IMR-90 (cell line): ENCODE measurements around the gene MS4A18. TPM values are rescaled to one million over a fixed set of nuclear protein-coding genes. Genes with fewer than 3 reads are reported as not detected.

Source experiments
- ATAC-seq: fragments of 200-7000 bp; cut with Tn5 transposase; 2 replicates; pipeline ENCODE4 v1.9.1; 2020; ENCODE audit warnings: low read depth, mild to moderate bottlenecking, moderate library complexity
- BruUV-seq: library from RNA; stranded (reverse); fragments of 400-500 nt; replicated peaks from 2 replicates; lab custom pipeline; 2021; lab: Mats Ljungman, UMichigan
- CTCF ChIA-PET: fragments of 300-600 bp; formaldehyde crosslinking; extraction: SDS; loops from one replicate; lab custom pipeline; 2021; ENCODE audit warnings: antibody characterized with exemption; lab: Yijun Ruan, JAX
- POLR2A ChIA-PET: fragments of 300-600 bp; sonication (Branson Sonifier 250); formaldehyde crosslinking; loops from one replicate; lab custom pipeline; 2022; ENCODE audit warnings: antibody characterized with exemption; ENCODE audit not compliant: unreplicated experiment; lab: Charles Lee
- DNase-seq: peaks from one replicate; pipeline ENCODE4 v3.0.0; 2013
- H2AFZ ChIP-seq: replicated peaks from 2 replicates; pipeline ENCODE3; 2013; ENCODE audit warnings: low read length, mild to moderate bottlenecking; ENCODE audit not compliant: poor library complexity
- H2AK5ac ChIP-seq: 2 replicates; pipeline ENCODE4 v1.6.1; 2013; ENCODE audit warnings: low read depth, low read length, inconsistent platforms
- H2AK9ac ChIP-seq: replicated peaks from 2 replicates; pipeline ENCODE3; 2013; ENCODE audit warnings: mild to moderate bottlenecking, low read depth, low read length, moderate library complexity; ENCODE audit not compliant: poor library complexity
- H2BK120ac ChIP-seq: 2 replicates; pipeline ENCODE4 v1.6.1; 2013; ENCODE audit warnings: low read depth, low read length, inconsistent platforms
- H2BK15ac ChIP-seq: 3 replicates; pipeline ENCODE4 v1.6.1; 2013; ENCODE audit warnings: low read depth, low read length, inconsistent platforms
- H2BK20ac ChIP-seq: 2 replicates; pipeline ENCODE4 v1.6.1; 2013; ENCODE audit warnings: low read depth, mild to moderate bottlenecking, inconsistent platforms, low read length, moderate library complexity
- H2BK5ac ChIP-seq: 2 replicates; pipeline ENCODE4 v1.6.1; 2013; ENCODE audit warnings: mild to moderate bottlenecking, low read depth, low read length, inconsistent platforms; ENCODE audit not compliant: poor library complexity, severe bottlenecking
- H3K14ac ChIP-seq: replicated peaks from 2 replicates; pipeline ENCODE4 v1.6.1; 2013; ENCODE audit warnings: low read depth, low read length, inconsistent platforms
- H3K18ac ChIP-seq: 2 replicates; pipeline ENCODE4 v1.6.1; 2013; ENCODE audit warnings: low read depth, low read length, control low read depth
- H3K23ac ChIP-seq: 2 replicates; pipeline ENCODE4 v1.6.1; 2013; ENCODE audit warnings: low read depth, low read length, inconsistent platforms
- H3K27ac ChIP-seq: 2 replicates; pipeline ENCODE4 v1.5.1; 2013; ENCODE audit warnings: mild to moderate bottlenecking, control low read depth, low read length; ENCODE audit not compliant: insufficient read depth
- H3K27me3 ChIP-seq: 2 replicates; pipeline ENCODE4 v1.6.1; 2013; ENCODE audit warnings: low read length; ENCODE audit not compliant: control insufficient read depth, insufficient read depth
- H3K36me3 ChIP-seq: 2 replicates; pipeline ENCODE4 v1.6.1; 2013; ENCODE audit warnings: low read length, mixed read lengths; ENCODE audit not compliant: control insufficient read depth, insufficient read depth
- H3K4ac ChIP-seq: 2 replicates; pipeline ENCODE4 v1.6.1; 2013; ENCODE audit warnings: low read depth, low read length, inconsistent platforms
- H3K4me1 ChIP-seq: 2 replicates; pipeline ENCODE4 v1.6.1; 2013; ENCODE audit warnings: low read length, mixed read lengths; ENCODE audit not compliant: control insufficient read depth, insufficient read depth
- H3K4me2 ChIP-seq: 2 replicates; pipeline ENCODE4 v1.6.1; 2013; ENCODE audit warnings: low read depth, mild to moderate bottlenecking, control low read depth, low read length, moderate library complexity
- H3K4me3 ChIP-seq: 2 replicates; pipeline ENCODE4 v1.5.1; 2013; ENCODE audit warnings: low read depth, mild to moderate bottlenecking, control low read depth, low read length, moderate library complexity; ENCODE audit not compliant: insufficient read depth
- H3K56ac ChIP-seq: 2 replicates; pipeline ENCODE4 v1.6.1; 2013; ENCODE audit warnings: low read length, inconsistent platforms; ENCODE audit not compliant: insufficient read depth; ENCODE audit errors: extremely low read depth
- H3K79me1 ChIP-seq, 2 experiments: 2 replicates each; pipeline ENCODE4 v1.6.1; 2013; ENCODE audit warnings: low read length in 2 of 2, inconsistent platforms in 1 of 2, low read depth in 1 of 2
- H3K9ac ChIP-seq: 2 replicates; pipeline ENCODE4 v1.6.1; 2013; ENCODE audit warnings: low read depth, low read length, control low read depth
- H3K9me1 ChIP-seq: 2 replicates; pipeline ENCODE4 v1.6.1; 2013; ENCODE audit warnings: low read length, inconsistent platforms; ENCODE audit not compliant: insufficient read depth
- H3K9me3 ChIP-seq: 2 replicates; pipeline ENCODE4 v1.6.1; 2013; ENCODE audit warnings: low read length; ENCODE audit not compliant: control insufficient read depth, insufficient read depth
- H4K20me1 ChIP-seq: 2 replicates; pipeline ENCODE4 v1.6.1; 2013; ENCODE audit warnings: low read length, inconsistent platforms; ENCODE audit not compliant: insufficient read depth
- H4K5ac ChIP-seq: 2 replicates; pipeline ENCODE4 v1.6.1; 2013; ENCODE audit warnings: mild to moderate bottlenecking, low read depth, low read length, control low read depth
- H4K8ac ChIP-seq, 2 experiments: 2 replicates each; pipeline ENCODE4 v1.6.1; 2013; ENCODE audit warnings: low read depth in 2 of 2, low read length in 2 of 2, control low read depth in 1 of 2, inconsistent platforms in 1 of 2
- H4K91ac ChIP-seq: 2 replicates; pipeline ENCODE4 v1.6.1; 2013; ENCODE audit warnings: low read depth, low read length, inconsistent platforms; ENCODE audit not compliant: insufficient read depth
- BHLHE40 ChIP-seq: fragments of 150-350 bp; IDR thresholded peaks from 2 replicates; pipeline ENCODE4 v1.6.1; 2016; ENCODE audit warnings: mild to moderate bottlenecking, low read depth, low read length
- CEBPB ChIP-seq: IDR thresholded peaks from 2 replicates; pipeline ENCODE4 v1.6.1; 2012; ENCODE audit warnings: low read depth, low read length, improper control_type of control experiment
- CHD1 ChIP-seq: IDR thresholded peaks from 2 replicates; pipeline ENCODE4 v1.6.1; 2012; ENCODE audit warnings: low read depth, low read length, improper control_type of control experiment
- FOS ChIP-seq: fragments of 150-350 bp; IDR thresholded peaks from 2 replicates; pipeline ENCODE4 v1.6.1; 2016; ENCODE audit warnings: low read depth, low read length
- MAFK ChIP-seq: IDR thresholded peaks from 2 replicates; pipeline ENCODE4 v1.6.1; 2012; ENCODE audit warnings: low read depth, low read length, improper control_type of control experiment
- MAZ ChIP-seq: IDR thresholded peaks from 2 replicates; pipeline ENCODE4 v1.6.1; 2012; ENCODE audit warnings: low read depth, mild to moderate bottlenecking, low read length, improper control_type of control experiment, moderate library complexity, borderline replicate concordance
- MXI1 ChIP-seq: IDR thresholded peaks from 2 replicates; pipeline ENCODE4 v1.6.1; 2012; ENCODE audit warnings: low read depth, mild to moderate bottlenecking, low read length, moderate library complexity, borderline replicate concordance
- NFE2L2 ChIP-seq: fragments of 150-350 bp; IDR thresholded peaks from 2 replicates; pipeline ENCODE4 v1.6.1; 2016; ENCODE audit warnings: low read depth, mild to moderate bottlenecking, low read length
- POLR2A ChIP-seq: IDR thresholded peaks from 2 replicates; pipeline ENCODE4 v1.6.1; 2012; ENCODE audit warnings: mild to moderate bottlenecking, low read depth, low read length
- RAD21 ChIP-seq: IDR thresholded peaks from 2 replicates; pipeline ENCODE4 v1.6.1; 2012; ENCODE audit warnings: low read length, improper control_type of control experiment
- RCOR1 ChIP-seq: IDR thresholded peaks from 2 replicates; pipeline ENCODE4 v1.6.1; 2012; ENCODE audit warnings: mild to moderate bottlenecking, low read length, improper control_type of control experiment; ENCODE audit not compliant: insufficient replicate concordance
- RFX5 ChIP-seq: IDR thresholded peaks from 2 replicates; pipeline ENCODE4 v1.8.0; 2012; ENCODE audit warnings: low read depth, mild to moderate bottlenecking, low read length, moderate library complexity
- SMC3 ChIP-seq: fragments of 150-350 bp; IDR thresholded peaks from 2 replicates; pipeline ENCODE4 v1.6.1; 2016; ENCODE audit warnings: low read depth, mild to moderate bottlenecking, antibody characterized with exemption, low read length, moderate library complexity
- WGBS, 2 experiments: methylation state at CpG; one replicate each; pipeline versions ENCODE4 v1.1.5 to v1.1.7; 2013; ENCODE audit warnings: missing lambda C conversion rate in 2 of 2; ENCODE audit not compliant: insufficient read length in 1 of 2; ENCODE audit errors: extremely low coverage in 2 of 2; 5-methylcytosine and 5-hydroxymethylcytosine counted together
- dilution Hi-C: fragments of 300-500 bp; cut with HindIII; formaldehyde crosslinking; loops from one replicate; pipeline ENCODE4 v1.14.3; 2018; ENCODE audit warnings: low sequenced_read_pairs; ENCODE audit not compliant: unreplicated experiment
- in situ Hi-C: fragments of 300-500 bp; cut with MboI; formaldehyde crosslinking; loops from 3 replicates; pipeline ENCODE4 v1.14.3; 2019; ENCODE audit warnings: low sequenced_read_pairs, inconsistent platforms, mixed read lengths
- intact Hi-C: fragments of 100-400 bp; cut with micrococcal nuclease; formaldehyde crosslinking; loops from 2 replicates; pipeline ENCODE4 v1.10.0; 2022
- polyA plus RNA-seq, 3 experiments: library from polyadenylated mRNA; depleted of rRNA; stranded (reverse); fragments of >200 nt; gene quantifications; 2 replicates each; pipeline ENCODE4 v1.2.3, GENCODE V29; 2012; ENCODE audit warnings: low replicate concordance in 1 of 3
- total RNA-seq: library from RNA; depleted of rRNA; stranded (reverse); fragments of >200 nt; gene quantifications from 2 replicates; pipeline ENCODE4 v1.2.3, GENCODE V29; 2012
- TF ChIP-seq, protein P1 (sequence below): fragments of 150-350 bp; IDR thresholded peaks from 2 replicates; pipeline ENCODE4 v1.6.1; 2016; ENCODE audit warnings: low read depth, mild to moderate bottlenecking, low read length, moderate library complexity, borderline replicate concordance
- TF ChIP-seq, protein P2 (sequence below): conservative IDR thresholded peaks from 2 replicates; pipeline ENCODE4 v1.5.1; 2012; ENCODE audit warnings: mild to moderate bottlenecking, low read depth, low read length, improper control_type of control experiment
- TF ChIP-seq, protein P3 (sequence below): fragments of 150-350 bp; IDR thresholded peaks from 2 replicates; pipeline ENCODE4 v1.6.1; 2017; ENCODE audit warnings: mild to moderate bottlenecking, antibody characterized with exemption, low read length, low read depth

Gene MS4A18
- total and polyA plus RNA-seq, 2 of the 4 experiments (the other 2 are of a cell fraction): not detected

DNA sequence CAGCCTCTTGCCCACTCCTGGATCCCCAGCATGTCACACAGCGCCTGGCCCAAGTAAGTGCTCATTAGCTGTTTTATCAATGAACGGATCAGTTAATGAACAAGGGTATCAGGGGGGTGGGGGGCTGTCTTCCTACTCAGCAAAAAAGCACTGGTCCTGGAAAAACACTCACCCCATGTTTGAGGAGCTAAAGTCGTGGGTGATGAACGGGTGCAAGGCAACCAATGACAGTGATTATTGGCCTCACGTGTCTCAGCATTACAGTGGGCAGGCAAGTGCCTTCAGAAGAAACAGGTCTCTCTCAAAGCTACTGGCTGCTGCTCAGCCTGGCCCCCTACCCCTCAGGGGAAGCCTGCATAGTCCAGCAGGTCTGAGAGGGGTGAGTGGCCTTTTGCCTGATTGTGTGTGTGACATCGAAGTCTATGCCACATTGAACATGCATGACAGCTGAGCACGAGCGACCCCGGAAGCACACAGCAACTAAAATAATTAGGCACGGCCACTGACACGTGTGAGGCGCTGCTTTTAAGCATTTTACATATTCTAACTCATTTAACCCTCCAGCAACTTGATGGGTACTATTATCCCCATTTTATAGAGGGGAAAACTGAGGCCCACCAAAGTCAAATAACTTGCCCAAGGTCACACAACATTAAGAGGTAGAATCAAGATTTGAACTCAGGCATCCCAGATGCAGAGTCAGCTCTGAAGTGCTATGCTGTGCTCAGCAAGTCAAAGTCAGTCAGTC lies 58.0 kb downstream of the MS4A18 start:
- in situ Hi-C loops: no loop called here

More for the DNA sequence above, 58.0 kb downstream of the MS4A18 start:
- Histone ChIP-seq H3K27me3 (peaks cover 31% of the 10 kb centered on the region), H3K4me3 (no peak overlapping the region), H3K36me3 (no peaks in the 10 kb centered on the region), H4K20me1 (no peaks in the 10 kb centered on the region), H4K8ac (no peak overlapping the region), H2AK9ac (no peak overlapping the region), H3K9ac (no peak overlapping the region), H2AK5ac (no peak overlapping the region), H3K4me2 (no peak overlapping the region), H2BK120ac (no peak overlapping the region), H3K4me1 (peaks cover 5% of the 10 kb centered on the region), H4K5ac (no peak overlapping the region), H3K4ac (no peak overlapping the region), H2AFZ (no peak overlapping the region), H2BK20ac (no peak overlapping the region), H4K91ac (no peak overlapping the region), H3K27ac (no peak overlapping the region), H3K56ac (no peak overlapping the region), H2BK5ac (no peak overlapping the region), H3K14ac (no peak overlapping the region), H2BK15ac (no peak overlapping the region), H3K18ac (no peak overlapping the region), H3K9me3 (no peaks in the 10 kb centered on the region), H3K79me1 (no peaks in the 10 kb centered on the region), H3K9me1 (peaks cover 7% of the 10 kb centered on the region; the same call in 1 of the 2 replicates), H3K23ac (no peak overlapping the region)
- POLR2A ChIA-PET: no interaction called here
- DNase-seq (no peak), ATAC-seq (no peak)
- BruUV-seq: no TSS peak
- TF ChIP-seq RFX5 (no peak), RCOR1 (no peak), SMC3 (no peak), RAD21 (no peak), FOS (no peak), MAFK (no peak), CHD1 (no peak), NFE2L2 (no peak), MXI1 (no peak), BHLHE40 (no peak), CEBPB (no peak), POLR2A (no peak), MAZ (no peak)
- TF ChIP-seq, protein P1, sequence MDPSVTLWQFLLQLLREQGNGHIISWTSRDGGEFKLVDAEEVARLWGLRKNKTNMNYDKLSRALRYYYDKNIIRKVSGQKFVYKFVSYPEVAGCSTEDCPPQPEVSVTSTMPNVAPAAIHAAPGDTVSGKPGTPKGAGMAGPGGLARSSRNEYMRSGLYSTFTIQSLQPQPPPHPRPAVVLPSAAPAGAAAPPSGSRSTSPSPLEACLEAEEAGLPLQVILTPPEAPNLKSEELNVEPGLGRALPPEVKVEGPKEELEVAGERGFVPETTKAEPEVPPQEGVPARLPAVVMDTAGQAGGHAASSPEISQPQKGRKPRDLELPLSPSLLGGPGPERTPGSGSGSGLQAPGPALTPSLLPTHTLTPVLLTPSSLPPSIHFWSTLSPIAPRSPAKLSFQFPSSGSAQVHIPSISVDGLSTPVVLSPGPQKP: no peak
- TF ChIP-seq, protein P2, sequence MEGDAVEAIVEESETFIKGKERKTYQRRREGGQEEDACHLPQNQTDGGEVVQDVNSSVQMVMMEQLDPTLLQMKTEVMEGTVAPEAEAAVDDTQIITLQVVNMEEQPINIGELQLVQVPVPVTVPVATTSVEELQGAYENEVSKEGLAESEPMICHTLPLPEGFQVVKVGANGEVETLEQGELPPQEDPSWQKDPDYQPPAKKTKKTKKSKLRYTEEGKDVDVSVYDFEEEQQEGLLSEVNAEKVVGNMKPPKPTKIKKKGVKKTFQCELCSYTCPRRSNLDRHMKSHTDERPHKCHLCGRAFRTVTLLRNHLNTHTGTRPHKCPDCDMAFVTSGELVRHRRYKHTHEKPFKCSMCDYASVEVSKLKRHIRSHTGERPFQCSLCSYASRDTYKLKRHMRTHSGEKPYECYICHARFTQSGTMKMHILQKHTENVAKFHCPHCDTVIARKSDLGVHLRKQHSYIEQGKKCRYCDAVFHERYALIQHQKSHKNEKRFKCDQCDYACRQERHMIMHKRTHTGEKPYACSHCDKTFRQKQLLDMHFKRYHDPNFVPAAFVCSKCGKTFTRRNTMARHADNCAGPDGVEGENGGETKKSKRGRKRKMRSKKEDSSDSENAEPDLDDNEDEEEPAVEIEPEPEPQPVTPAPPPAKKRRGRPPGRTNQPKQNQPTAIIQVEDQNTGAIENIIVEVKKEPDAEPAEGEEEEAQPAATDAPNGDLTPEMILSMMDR: no peak
- TF ChIP-seq, protein P3, sequence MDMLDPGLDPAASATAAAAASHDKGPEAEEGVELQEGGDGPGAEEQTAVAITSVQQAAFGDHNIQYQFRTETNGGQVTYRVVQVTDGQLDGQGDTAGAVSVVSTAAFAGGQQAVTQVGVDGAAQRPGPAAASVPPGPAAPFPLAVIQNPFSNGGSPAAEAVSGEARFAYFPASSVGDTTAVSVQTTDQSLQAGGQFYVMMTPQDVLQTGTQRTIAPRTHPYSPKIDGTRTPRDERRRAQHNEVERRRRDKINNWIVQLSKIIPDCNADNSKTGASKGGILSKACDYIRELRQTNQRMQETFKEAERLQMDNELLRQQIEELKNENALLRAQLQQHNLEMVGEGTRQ: no peak
- CTCF ChIA-PET: no interaction called here
- 58% methylated on average over 2 of the region's 12 CpGs; no CpG with 5 or more reads in 1 of the 2 experiments for WGBS, 2 experiments
- dilution Hi-C loops (no loop called here), intact Hi-C loops (no loop called here)
